H1 (cell line): ENCODE results near the gene CHPF2. TPM values are rescaled to one million over a fixed set of nuclear protein-coding genes. Genes with fewer than 3 reads are reported as not detected.

Experiments
- ASH2L ChIP-seq: fragments of 200-600, 300-600 bp; sonication (generic); IDR thresholded peaks from one replicate; pipeline ENCODE4 v1.7.1; 2017; ENCODE audit warnings: low read length
- CHD7 ChIP-seq: fragments of 300-600 bp; sonication (generic); IDR thresholded peaks from 2 replicates; pipeline ENCODE4 v1.7.1; 2012; ENCODE audit warnings: low read length, moderate library complexity, mild to moderate bottlenecking, inconsistent platforms; ENCODE audit not compliant: insufficient replicate concordance
- PHF8 ChIP-seq: fragments of 200-600 bp; sonication (generic); conservative IDR thresholded peaks from 2 replicates; pipeline ENCODE4 v1.7.1; 2012; ENCODE audit warnings: low read depth, mild to moderate bottlenecking, inconsistent platforms, low read length, moderate library complexity
- POLR2A ChIP-seq, 2 experiments: IDR thresholded peaks; 1 replicate in 1 of 2; 2 replicates in 1 of 2; pipeline ENCODE4 v1.6.1; 2011; ENCODE audit warnings: low read depth in 2 of 2, low read length in 2 of 2, mild to moderate bottlenecking in 2 of 2; ENCODE audit errors: control extremely low read depth in 1 of 2
- RNF2 ChIP-seq: fragments of 200-900, 300-1000 bp; sonication (generic); IDR thresholded peaks from 2 replicates; pipeline ENCODE4 v1.7.1; 2016; ENCODE audit warnings: borderline replicate concordance, low read depth, mild to moderate bottlenecking, antibody characterized with exemption, low read length; ENCODE audit not compliant: poor library complexity, severe bottlenecking; ENCODE audit errors: missing control alignments
- SIN3A ChIP-seq, 2 experiments: IDR thresholded peaks in 1 of 2; conservative IDR thresholded peaks in 1 of 2; 2 replicates each; pipeline ENCODE4 v1.6.1; 2011 to 2012; ENCODE audit warnings: low read length in 2 of 2, improper control_type of control experiment in 1 of 2, low read depth in 1 of 2, mild to moderate bottlenecking in 1 of 2
- SUZ12 ChIP-seq: fragments of 200-600 bp; sonication (generic); IDR thresholded peaks from 2 replicates; pipeline ENCODE4 v1.6.1; 2012; ENCODE audit warnings: mild to moderate bottlenecking, inconsistent platforms, low read length, moderate library complexity, mixed read lengths
- TAF7 ChIP-seq: optimal IDR thresholded peaks from 2 replicates; pipeline ENCODE3; 2011; ENCODE audit warnings: low read depth, mild to moderate bottlenecking, inconsistent platforms, low read length, moderate library complexity, borderline replicate concordance
- TEAD4 ChIP-seq: IDR thresholded peaks from 2 replicates; pipeline ENCODE4 v1.6.1; 2012; ENCODE audit warnings: low read depth, low read length, inconsistent platforms, mixed read lengths
- polyA plus RNA-seq, 7 experiments: library from polyadenylated mRNA; depleted of rRNA in 3 of 7; stranded (reverse) in 5 of 7; unstranded in 2 of 7; fragments of >200 nt in 5 of 7; fragments of 200-250 nt in 2 of 7; gene quantifications; 1 replicate in 5 of 7; 2 replicates in 1 of 7; 4 replicates in 1 of 7; pipeline versions ENCODE4 v1.2.1 to v1.2.3, GENCODE V29; 2011 to 2013; ENCODE audit warnings: missing spikeins in 2 of 7, mixed read lengths in 2 of 7
- total RNA-seq: library from RNA; stranded (reverse); fragmentation: NEBNext Ultra II Directional; extraction: Animal tissue kit (Norgen Biotek cat#: 25700); gene quantifications from 2 replicates; pipeline ENCODE4 v1.2.1, GENCODE V29; 2021

CHPF2 gene
- total and polyA plus RNA-seq, 2 of the 8 experiments (the other 6 are each of a cell fraction or from before 2014, with no cell fraction given): 14.4 to 20.6 TPM

GRCh38 chr7:151232091-151232916 is at the start of gene CHPF2 (continued):
- no peak for TF ChIP-seq CHD7
- no peak for TF ChIP-seq TEAD4
- TF ChIP-seq RNF2: no peak
- TF ChIP-seq POLR2A (IDR thresholded peaks at IDR 0.05; ENCODE audit: control extremely low read depth in 1 of 2, low read depth in 2 of 2, low read length in 2 of 2): peak in 1 of 2 experiments; percentile 75; a peak in 2 of 3 replicates
- peak; percentile 70; the same call in 1 of the 2 replicates for TF ChIP-seq PHF8
- TF ChIP-seq TAF7: no peak
- TF ChIP-seq ASH2L: peak; percentile 68
- 0 out of 4 replicates have a peak, but pooled peaks have one; percentile 18 to 52 for TF ChIP-seq SIN3A (conservative IDR thresholded peaks at IDR 0.05 in 1 of 2, IDR thresholded peaks at IDR 0.05 in 1 of 2; ENCODE audit: low read depth in 1 of 2, low read length in 2 of 2)
- 0 out of 2 replicates have a peak, but pooled peaks have one; percentile 26 for TF ChIP-seq SUZ12
